ENCODE results near the gene PRDM8.

GRCh38 chr4:80210549-80210948 lies 13.2 kb downstream of the PRDM8 start:
- TF ChIP-seq SPI1 (IDR thresholded peaks at IDR 0.05; ENCODE audit: low read depth, low read length): no peak
- no peak for TF ChIP-seq POLR2AphosphoS5 (IDR thresholded peaks at IDR 0.05; ENCODE audit: low read depth, low read length)
- TF ChIP-seq POLR2A (IDR thresholded peaks at IDR 0.05; ENCODE audit: low read depth, low read length): no peak
- no peak for TF ChIP-seq TAF1 (IDR thresholded peaks at IDR 0.05; ENCODE audit: low read depth, low read length)
- no peak for TF ChIP-seq POU2F2 (IDR thresholded peaks at IDR 0.05; ENCODE audit: low read depth, low read length)
